ENCODE results near the gene DLX3.

Gene DLX3

DNA sequence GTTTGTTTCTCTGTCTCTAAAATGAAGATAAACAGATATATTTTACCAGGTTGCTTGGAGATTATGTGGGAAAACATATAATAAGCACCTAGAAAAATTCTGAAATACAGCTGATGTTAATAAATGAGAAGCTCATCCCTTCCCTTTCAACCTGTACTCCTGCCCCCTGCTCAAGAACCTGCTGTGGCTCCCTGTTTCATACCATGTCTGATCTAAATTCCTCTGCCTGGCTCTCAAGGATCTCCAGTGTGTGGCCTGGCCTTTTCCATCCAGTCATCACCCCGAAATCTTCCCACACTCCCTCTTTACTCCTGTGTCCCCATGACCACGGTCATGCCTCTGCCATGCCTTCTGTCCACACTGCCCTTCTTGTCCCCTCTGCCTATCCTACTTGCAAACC is 45.4 kb downstream of the DLX3 start:
- H3K27ac ChIP-seq (ENCODE audit: low read depth, low read length) = no peak overlapping the region
- H3K27me3 ChIP-seq (ENCODE audit: control insufficient read depth in 5 of 5, insufficient read depth in 4 of 5, low read length in 5 of 5) = peaks cover 3 to 36% (median 30%) of the 10 kb centered on the region in 5 donors
- H3K4me1 ChIP-seq (ENCODE audit: control insufficient read depth in 5 of 5, insufficient read depth in 5 of 5, low read length in 5 of 5) = peaks cover 0 to 4% (median 0%) of the 10 kb centered on the region in 5 donors
- no peaks in the 10 kb centered on the region for H3K9me3 ChIP-seq (ENCODE audit: control insufficient read depth in 5 of 5, low read length in 5 of 5)
- no peak overlapping the region for H3K4me3 ChIP-seq (ENCODE audit: low read depth in 1 of 5, low read length in 5 of 5)
- no peaks in the 10 kb centered on the region for H3K36me3 ChIP-seq (ENCODE audit: control insufficient read depth in 5 of 5, insufficient read depth in 5 of 5, low read length in 5 of 5)
- H3K9ac ChIP-seq (ENCODE audit: low read length in 5 of 5) = no peak overlapping the region

DNA sequence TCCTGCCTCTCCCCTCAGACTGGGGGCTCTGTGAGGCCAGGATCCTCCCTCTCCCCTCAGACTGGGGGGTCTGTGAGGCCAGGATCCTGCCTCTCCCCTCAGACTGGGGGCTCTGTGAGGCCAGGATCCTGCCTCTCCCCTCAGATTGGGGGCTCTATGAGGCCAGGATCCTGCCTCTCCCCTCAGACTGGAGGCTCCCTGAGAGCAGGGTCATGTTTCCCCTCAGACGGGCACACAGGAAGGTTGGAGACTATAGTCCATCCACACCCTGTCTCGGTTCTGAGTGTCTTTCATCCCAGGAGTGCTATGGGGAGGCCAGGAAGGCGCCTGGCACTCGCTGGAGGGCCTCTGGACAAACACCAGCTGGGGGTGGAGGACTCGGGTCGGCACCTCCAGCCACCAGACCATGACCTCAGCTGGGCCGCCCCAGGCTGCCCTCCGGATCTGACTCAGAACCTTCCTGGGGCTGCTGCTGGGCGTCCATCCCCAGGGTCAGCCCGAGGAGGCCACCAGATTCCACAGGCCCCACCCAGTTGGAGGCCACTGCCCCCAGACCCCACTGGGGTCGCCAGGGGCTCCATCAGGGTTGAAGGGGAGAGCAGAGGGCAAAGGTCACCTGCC is 48.0 kb downstream of the DLX3 start:
- peaks cover 8 to 38% (median 34%) of the 10 kb centered on the region in 5 donors for H3K27me3 ChIP-seq (ENCODE audit: control insufficient read depth in 5 of 5, insufficient read depth in 4 of 5, low read length in 5 of 5)
- H3K9me3 ChIP-seq (ENCODE audit: control insufficient read depth in 5 of 5, low read length in 5 of 5) = no peaks in the 10 kb centered on the region
- H3K4me1 ChIP-seq (ENCODE audit: control insufficient read depth in 5 of 5, insufficient read depth in 5 of 5, low read length in 5 of 5) = peaks cover 0 to 4% (median 0%) of the 10 kb centered on the region in 5 donors
- H3K9ac ChIP-seq (ENCODE audit: low read length in 5 of 5) = no peak overlapping the region
- H3K4me3 ChIP-seq (ENCODE audit: low read depth in 1 of 5, low read length in 5 of 5) = no peak overlapping the region
- H3K27ac ChIP-seq (ENCODE audit: low read depth, low read length) = no peak overlapping the region
- H3K36me3 ChIP-seq (ENCODE audit: control insufficient read depth in 5 of 5, insufficient read depth in 5 of 5, low read length in 5 of 5) = no peaks in the 10 kb centered on the region

DNA sequence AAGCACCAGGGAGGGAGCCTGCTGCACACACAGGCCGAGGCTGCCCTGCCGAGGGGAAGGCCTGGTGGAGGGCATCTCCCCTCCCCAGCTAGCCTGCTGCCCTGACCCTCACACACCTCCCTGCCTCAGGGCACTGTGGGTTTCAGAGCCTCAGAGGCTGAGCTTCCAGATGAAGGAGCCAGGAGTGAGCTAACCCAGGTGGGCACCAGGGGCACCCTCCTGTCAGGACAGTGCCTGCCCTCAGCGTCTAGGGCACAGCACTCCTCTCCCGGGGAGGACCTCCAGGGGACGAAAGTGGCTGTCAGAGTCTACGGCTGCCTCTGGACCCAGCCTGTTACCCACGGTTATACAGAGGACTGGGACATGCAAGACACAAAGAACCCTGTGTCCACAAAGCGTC is 48.8 kb downstream of the DLX3 start:
- H3K4me3 ChIP-seq (ENCODE audit: low read depth in 1 of 5, low read length in 5 of 5) = no peak overlapping the region
- no peaks in the 10 kb centered on the region for H3K36me3 ChIP-seq (ENCODE audit: control insufficient read depth in 5 of 5, insufficient read depth in 5 of 5, low read length in 5 of 5)
- no peaks in the 10 kb centered on the region for H3K9me3 ChIP-seq (ENCODE audit: control insufficient read depth in 5 of 5, low read length in 5 of 5)
- no peaks in the 10 kb centered on the region for H3K4me1 ChIP-seq (ENCODE audit: control insufficient read depth in 5 of 5, insufficient read depth in 5 of 5, low read length in 5 of 5)
- H3K9ac ChIP-seq (ENCODE audit: low read length in 5 of 5) = no peak overlapping the region
- H3K27ac ChIP-seq (ENCODE audit: low read depth, low read length) = no peak overlapping the region
- H3K27me3 ChIP-seq (ENCODE audit: control insufficient read depth in 5 of 5, insufficient read depth in 4 of 5, low read length in 5 of 5) = peaks cover 8 to 34% (median 27%) of the 10 kb centered on the region in 5 donors

DNA sequence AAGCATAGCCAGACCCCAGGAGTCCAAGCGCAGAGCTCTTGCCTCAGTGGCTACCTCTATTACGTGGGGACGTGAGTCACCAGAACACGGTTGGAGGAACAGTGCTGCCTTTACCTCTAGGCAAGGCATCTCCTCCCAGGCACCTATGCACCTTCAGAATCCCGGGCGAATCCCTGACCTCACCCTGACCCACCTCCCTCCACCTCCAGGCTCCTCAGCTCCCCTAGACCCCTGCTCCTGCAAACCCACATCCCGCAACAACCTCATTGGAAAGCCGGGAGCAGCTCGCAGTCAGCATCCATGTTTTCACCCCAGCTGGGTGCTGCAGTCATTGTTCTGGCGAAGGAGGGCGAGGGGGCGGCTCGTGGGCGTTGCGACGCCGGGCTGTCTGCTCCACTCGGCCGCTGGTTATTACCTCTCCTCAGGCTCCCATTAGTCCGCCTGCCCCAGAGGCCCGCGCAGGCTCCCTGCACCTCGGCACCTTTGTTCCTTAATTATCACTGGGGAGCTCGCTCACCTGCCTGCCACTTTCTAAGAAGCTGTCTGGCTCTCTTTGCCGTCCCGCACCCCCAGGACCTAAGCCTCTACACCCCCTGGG is 50.7 kb downstream of the DLX3 start:
- Histone ChIP-seq H3K9me3 (ENCODE audit: control insufficient read depth in 5 of 5, low read length in 5 of 5) (no peaks in the 10 kb centered on the region), H3K4me3 (ENCODE audit: low read depth in 1 of 5, low read length in 5 of 5) (no peak overlapping the region), H3K27ac (ENCODE audit: low read depth, low read length) (no peak overlapping the region), H3K36me3 (ENCODE audit: control insufficient read depth in 5 of 5, insufficient read depth in 5 of 5, low read length in 5 of 5) (no peaks in the 10 kb centered on the region), H3K27me3 (ENCODE audit: control insufficient read depth in 5 of 5, insufficient read depth in 4 of 5, low read length in 5 of 5) (peaks cover 13 to 39% (median 29%) of the 10 kb centered on the region in 5 donors), H3K9ac (ENCODE audit: low read length in 5 of 5) (no peak overlapping the region), H3K4me1 (ENCODE audit: control insufficient read depth in 5 of 5, insufficient read depth in 5 of 5, low read length in 5 of 5) (no peaks in the 10 kb centered on the region)

DNA sequence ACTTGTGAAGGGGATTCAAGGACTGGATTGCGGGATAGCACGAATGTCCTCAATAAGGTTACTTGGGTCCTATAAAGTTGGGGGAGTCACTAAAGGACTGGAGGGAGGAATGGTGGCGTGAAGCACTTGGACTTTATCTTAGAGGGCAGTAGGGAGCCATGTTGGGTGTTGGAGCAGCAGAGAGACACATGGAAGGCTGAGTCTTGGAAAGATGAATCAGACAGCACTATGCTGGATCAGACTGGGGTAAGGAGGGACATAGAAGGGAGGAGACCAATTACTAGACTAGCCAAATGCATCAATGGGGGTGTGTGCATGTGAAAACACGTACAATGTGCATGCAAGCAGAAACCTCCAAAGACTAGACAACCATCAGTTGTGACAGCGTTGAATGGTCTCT is 52.1 kb downstream of the DLX3 start:
- Histone ChIP-seq H3K4me3 (ENCODE audit: low read depth in 1 of 5, low read length in 5 of 5) (no peak overlapping the region), H3K36me3 (ENCODE audit: control insufficient read depth in 5 of 5, insufficient read depth in 5 of 5, low read length in 5 of 5) (no peaks in the 10 kb centered on the region), H3K4me1 (ENCODE audit: control insufficient read depth in 5 of 5, insufficient read depth in 5 of 5, low read length in 5 of 5) (no peaks in the 10 kb centered on the region), H3K27ac (ENCODE audit: low read depth, low read length) (no peak overlapping the region), H3K9ac (ENCODE audit: low read length in 5 of 5) (no peak overlapping the region), H3K9me3 (ENCODE audit: control insufficient read depth in 5 of 5, low read length in 5 of 5) (no peaks in the 10 kb centered on the region), H3K27me3 (ENCODE audit: control insufficient read depth in 5 of 5, insufficient read depth in 4 of 5, low read length in 5 of 5) (peaks cover 13 to 39% (median 29%) of the 10 kb centered on the region in 5 donors)

DNA sequence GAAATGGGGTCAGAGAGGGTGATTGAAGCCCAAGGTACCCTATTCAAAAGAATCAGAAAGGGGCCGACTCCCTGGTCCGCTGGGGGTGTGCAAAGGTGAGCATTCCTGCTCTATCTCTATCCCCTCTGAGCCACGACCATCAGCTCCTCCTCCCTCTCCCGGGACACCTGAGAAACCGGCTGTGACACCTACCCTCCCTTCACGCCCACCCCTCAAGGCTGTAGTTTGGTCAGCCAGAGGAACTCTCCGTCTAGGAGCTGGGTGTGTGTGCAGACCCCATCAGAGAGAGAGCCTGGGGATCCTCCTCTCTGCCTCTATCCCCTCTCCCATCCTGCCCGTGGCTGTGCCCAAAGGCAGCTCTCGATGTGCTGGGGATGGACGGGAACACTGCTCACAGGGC is 53.6 kb downstream of the DLX3 start:
- Histone ChIP-seq H3K9me3 (ENCODE audit: control insufficient read depth in 5 of 5, low read length in 5 of 5) (no peaks in the 10 kb centered on the region), H3K36me3 (ENCODE audit: control insufficient read depth in 5 of 5, insufficient read depth in 5 of 5, low read length in 5 of 5) (no peaks in the 10 kb centered on the region), H3K4me3 (ENCODE audit: low read depth in 1 of 5, low read length in 5 of 5) (no peak overlapping the region), H3K27ac (ENCODE audit: low read depth, low read length) (no peak overlapping the region), H3K4me1 (ENCODE audit: control insufficient read depth in 5 of 5, insufficient read depth in 5 of 5, low read length in 5 of 5) (no peaks in the 10 kb centered on the region), H3K9ac (ENCODE audit: low read length in 5 of 5) (no peak overlapping the region), H3K27me3 (ENCODE audit: control insufficient read depth in 5 of 5, insufficient read depth in 4 of 5, low read length in 5 of 5) (peaks cover 10 to 38% (median 27%) of the 10 kb centered on the region in 5 donors)

Measured in subcutaneous abdominal adipose tissue (tissue), 5 donors.